Activated T-cell treated with anti-CD3 and anti-CD28 coated beads, Interleukin-2, amount 50 U/mL, for 72 hours (primary cell): ENCODE measurements around the gene ANKRD65. TPM values are rescaled to one million over a fixed set of nuclear protein-coding genes. Genes with fewer than 3 reads are reported as not detected.
"Not testable (repeated sequence)": the region's sequence is repeated elsewhere in the genome, so short reads cannot be mapped to it uniquely, and the experiment has no call there.

ENCODE experiments used
- ATAC-seq, 2 donors: fragments of 150-1000 bp; cut with Tn5 transposase; replicated peaks in 1 of 2; 2 replicates each; pipeline ENCODE4 v1.10.0; 2021; ENCODE audit warnings: moderate library complexity in 2 of 2, mild to moderate bottlenecking in 1 of 2
- DNase-seq, 2 donors: peaks; one replicate each; pipeline ENCODE4 v3.0.0; 2021 to 2022; ENCODE audit warnings: mixed read lengths in 1 of 2
- H3K27ac Mint-ChIP-seq: one replicate; pipeline ENCODE4 v1.8.0; 2022; ENCODE audit warnings: mild to moderate bottlenecking, moderate library complexity, mixed read lengths
- H3K27me3 Mint-ChIP-seq: one replicate; pipeline ENCODE4 v1.8.0; 2022; ENCODE audit warnings: low read depth, mixed read lengths
- H3K36me3 Mint-ChIP-seq, 2 donors: one replicate each; pipeline ENCODE4 v1.8.0; 2022; ENCODE audit warnings: mixed read lengths in 2 of 2, mild to moderate bottlenecking in 1 of 2; ENCODE audit not compliant: insufficient read depth in 2 of 2
- H3K4me1 Mint-ChIP-seq: one replicate; pipeline ENCODE4 v1.8.0; 2022; ENCODE audit warnings: low read depth, mixed read lengths
- H3K4me3 Mint-ChIP-seq, 2 donors: one replicate each; pipeline ENCODE4 v1.8.0; 2022; ENCODE audit warnings: mild to moderate bottlenecking in 2 of 2, mixed read lengths in 2 of 2, moderate library complexity in 2 of 2
- H3K9me3 Mint-ChIP-seq, 2 donors: one replicate each; pipeline ENCODE4 v1.8.0; 2022; ENCODE audit warnings: mixed read lengths in 2 of 2
- total RNA-seq, 2 donors: library from RNA; stranded (reverse); gene quantifications; one replicate each; pipeline ENCODE4 v1.2.3, GENCODE V29; 2022

The ANKRD65 gene
- total RNA-seq, 2 donors from 2014 or later: 0.17 TPM; not detected in 1

DNA sequence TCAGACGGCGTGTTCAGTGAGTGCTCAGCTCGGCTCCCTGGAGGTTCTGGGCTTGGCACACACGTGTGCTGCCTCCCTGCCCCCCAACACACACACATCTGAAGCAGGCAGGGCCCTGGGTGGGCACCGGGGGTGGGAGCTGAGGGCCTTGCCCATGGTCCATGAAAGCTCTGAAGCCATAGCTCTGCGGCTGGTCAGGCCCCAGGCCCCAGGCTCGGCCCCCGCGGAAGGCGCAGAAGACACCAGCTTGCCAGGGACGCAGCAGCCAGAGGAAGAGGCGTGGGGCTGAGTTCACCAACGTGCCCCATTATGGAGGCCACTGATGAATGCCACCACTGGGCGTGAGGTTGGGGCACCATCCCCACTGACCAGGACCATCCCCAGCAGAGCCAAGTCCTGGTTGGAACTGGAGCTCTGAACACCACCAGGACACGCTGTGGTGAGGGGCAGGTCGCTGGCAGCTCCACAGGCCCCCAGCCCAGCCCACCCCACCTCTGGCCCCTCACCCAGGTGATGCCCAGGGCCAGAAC, 50.2 kb downstream of the ANKRD65 start:
- DNase-seq (no peak), ATAC-seq (no peak)
- no peaks in the 10 kb centered on the region for H3K27me3 Mint-ChIP-seq
- H3K4me3 Mint-ChIP-seq: peak overlapping the region in 1 of 2 donors; percentile 13
- no peaks in the 10 kb centered on the region for H3K9me3 Mint-ChIP-seq
- H3K27ac Mint-ChIP-seq: no peak overlapping the region
- H3K36me3 Mint-ChIP-seq: peaks cover 0 to 2% of the 10 kb centered on the region in 2 donors
- H3K4me1 Mint-ChIP-seq: peaks cover 21% of the 10 kb centered on the region

DNA sequence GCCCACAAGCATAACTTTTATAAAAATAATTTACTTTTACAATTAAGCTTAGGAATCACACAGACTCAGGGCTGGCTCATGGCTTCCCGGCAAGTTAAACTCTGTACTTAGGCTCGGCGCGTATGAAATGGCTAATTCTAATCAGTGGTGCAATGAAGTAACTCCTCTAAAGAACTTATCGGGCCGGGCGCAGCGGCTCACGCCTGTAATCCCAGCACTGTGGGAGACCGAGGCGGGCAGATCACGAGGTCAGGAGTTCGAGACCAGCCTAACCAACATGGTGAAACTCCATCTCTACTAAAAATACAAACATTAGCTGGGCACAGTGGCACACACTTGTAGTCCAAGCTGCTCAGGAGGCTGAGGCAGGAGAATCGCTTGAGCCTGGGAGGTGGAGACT, 51.0 kb downstream of the ANKRD65 start:
- H3K4me3 Mint-ChIP-seq, H3K27me3 Mint-ChIP-seq, H3K27ac Mint-ChIP-seq, H3K36me3 Mint-ChIP-seq, ATAC-seq, H3K9me3 Mint-ChIP-seq, DNase-seq: not testable (repeated sequence)
- peaks cover 21% of the 10 kb centered on the region for H3K4me1 Mint-ChIP-seq

Other genes with a start within 250 kb of the ANKRD65 start
- under 1 TPM in 1 of 2 donors, not detected in 1; 0.36 TPM for gene TTLL10, start 247.4 kb downstream of the ANKRD65 start, total RNA-seq
- gene TNFRSF18, start 214.7 kb downstream of the ANKRD65 start, total RNA-seq: 100 to 1,000 TPM; 245 to 324 TPM
- gene TNFRSF4, start 207.1 kb downstream of the ANKRD65 start, total RNA-seq: 100 to 1,000 TPM; 268 to 588 TPM
- 100 to 1,000 TPM; 188 to 348 TPM for gene SDF4, start 189.3 kb downstream of the ANKRD65 start, total RNA-seq
- gene B3GALT6, start 189.0 kb downstream of the ANKRD65 start, total RNA-seq: 10 to 100 TPM; 13.1 to 13.6 TPM
- 10 to 100 TPM in 1 of 2 donors, 1 to 10 TPM in 1; 8.1 to 14.2 TPM for gene C1QTNF12, start 174.6 kb downstream of the ANKRD65 start, total RNA-seq
- gene UBE2J2, start 147.4 kb downstream of the ANKRD65 start, total RNA-seq: 10 to 100 TPM; 63.5 to 77.8 TPM
- 10 to 100 TPM in 1 of 2 donors, 1 to 10 TPM in 1; 5.6 to 13.0 TPM for gene SCNN1D, start 140.8 kb downstream of the ANKRD65 start, total RNA-seq
- gene ACAP3, start 113.3 kb downstream of the ANKRD65 start, total RNA-seq: 10 to 100 TPM; 28.6 to 37.9 TPM
- 10 to 100 TPM; 11.0 to 11.9 TPM for gene PUSL1, start 112.7 kb downstream of the ANKRD65 start, total RNA-seq
- 100 to 1,000 TPM; 108 to 131 TPM for gene INTS11, start 96.6 kb downstream of the ANKRD65 start, total RNA-seq
- gene CPTP, start 96.5 kb downstream of the ANKRD65 start, total RNA-seq: 10 to 100 TPM; 18.0 to 22.8 TPM
- gene TAS1R3, start 90.0 kb downstream of the ANKRD65 start, total RNA-seq: under 1 TPM; 0.91 to 0.95 TPM
- gene DVL1, start 71.9 kb downstream of the ANKRD65 start, total RNA-seq: 10 to 100 TPM; 46.6 to 52.2 TPM
- gene MXRA8, start 62.7 kb downstream of the ANKRD65 start, total RNA-seq: 1 to 10 TPM; 1.6 to 3.0 TPM
- gene AURKAIP1, start 46.1 kb downstream of the ANKRD65 start, total RNA-seq: 10 to 100 TPM; 92.4 to 97.7 TPM
- 100 to 1,000 TPM; 166 to 180 TPM for gene CCNL2, start 21.9 kb downstream of the ANKRD65 start, total RNA-seq
- 10 to 100 TPM; 74.9 to 77.5 TPM for gene MRPL20, start 14.0 kb downstream of the ANKRD65 start, total RNA-seq
- gene VWA1, start 14.4 kb upstream of the ANKRD65 start, total RNA-seq: 1 to 10 TPM in 1 of 2 donors, under 1 TPM in 1; 0.94 to 1.4 TPM
- gene ATAD3C, start 28.4 kb upstream of the ANKRD65 start, total RNA-seq: 1 to 10 TPM; 2.8 to 3.7 TPM
- 10 to 100 TPM; 20.6 to 25.3 TPM for gene ATAD3B, start 50.5 kb upstream of the ANKRD65 start, total RNA-seq
- gene ATAD3A, start 90.9 kb upstream of the ANKRD65 start, total RNA-seq: 10 to 100 TPM; 24.9 to 34.2 TPM
- 1 to 10 TPM; 1.0 to 1.3 TPM for gene TMEM240, start 119.3 kb upstream of the ANKRD65 start, total RNA-seq
- 100 to 1,000 TPM; 138 to 167 TPM for gene SSU72, start 153.6 kb upstream of the ANKRD65 start, total RNA-seq
- gene FNDC10, start 178.9 kb upstream of the ANKRD65 start, total RNA-seq: 1 to 10 TPM in 1 of 2 donors, under 1 TPM in 1; 1.00 to 1.5 TPM
- gene MIB2, start 194.2 kb upstream of the ANKRD65 start, total RNA-seq: 10 to 100 TPM; 68.6 to 78.6 TPM
- 1 to 10 TPM; 1.5 TPM for gene MMP23B, start 210.9 kb upstream of the ANKRD65 start, total RNA-seq
- gene CDK11B, start 237.7 kb upstream of the ANKRD65 start, total RNA-seq: 10 to 100 TPM; 41.5 to 42.3 TPM